ENCODE results near the gene ADCK1. TPM values are rescaled to one million over a fixed set of nuclear protein-coding genes. Genes with fewer than 3 reads are reported as not detected.

The ADCK1 gene
- total RNA-seq, 1 experiment from 2014 or later, result 12.2 TPM

DNA sequence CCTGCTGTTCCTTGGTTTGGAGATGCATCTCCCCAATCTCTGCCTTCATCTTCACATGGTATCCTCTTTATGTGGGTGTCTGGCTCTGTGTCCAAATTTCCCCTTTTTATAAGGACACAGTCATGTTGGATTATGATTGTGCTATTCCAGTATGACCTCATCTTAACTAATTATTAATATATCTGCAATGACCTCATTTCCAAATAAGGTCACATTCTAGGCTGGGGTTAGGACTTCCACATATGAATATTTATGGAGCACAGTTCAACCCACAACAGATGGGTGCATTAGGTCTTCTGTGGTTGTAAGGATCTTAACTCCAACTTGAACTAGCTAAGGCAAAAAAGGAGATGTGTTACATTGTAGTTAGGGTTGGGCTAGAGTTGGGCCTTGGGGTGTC, 69.4 kb downstream of the ADCK1 start:
- H3K79me2 ChIP-seq (ENCODE audit: insufficient read depth, low read length), result no peaks in the 10 kb centered on the region
- H2BK5ac ChIP-seq (ENCODE audit: insufficient read length, low read length), result no peak overlapping the region
- TF ChIP-seq, protein P1, sequence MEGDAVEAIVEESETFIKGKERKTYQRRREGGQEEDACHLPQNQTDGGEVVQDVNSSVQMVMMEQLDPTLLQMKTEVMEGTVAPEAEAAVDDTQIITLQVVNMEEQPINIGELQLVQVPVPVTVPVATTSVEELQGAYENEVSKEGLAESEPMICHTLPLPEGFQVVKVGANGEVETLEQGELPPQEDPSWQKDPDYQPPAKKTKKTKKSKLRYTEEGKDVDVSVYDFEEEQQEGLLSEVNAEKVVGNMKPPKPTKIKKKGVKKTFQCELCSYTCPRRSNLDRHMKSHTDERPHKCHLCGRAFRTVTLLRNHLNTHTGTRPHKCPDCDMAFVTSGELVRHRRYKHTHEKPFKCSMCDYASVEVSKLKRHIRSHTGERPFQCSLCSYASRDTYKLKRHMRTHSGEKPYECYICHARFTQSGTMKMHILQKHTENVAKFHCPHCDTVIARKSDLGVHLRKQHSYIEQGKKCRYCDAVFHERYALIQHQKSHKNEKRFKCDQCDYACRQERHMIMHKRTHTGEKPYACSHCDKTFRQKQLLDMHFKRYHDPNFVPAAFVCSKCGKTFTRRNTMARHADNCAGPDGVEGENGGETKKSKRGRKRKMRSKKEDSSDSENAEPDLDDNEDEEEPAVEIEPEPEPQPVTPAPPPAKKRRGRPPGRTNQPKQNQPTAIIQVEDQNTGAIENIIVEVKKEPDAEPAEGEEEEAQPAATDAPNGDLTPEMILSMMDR (conservative IDR thresholded peaks at IDR 0.05), result no peak
- H2BK12ac ChIP-seq (ENCODE audit: insufficient read length, low read depth, low read length), result no peak overlapping the region
- no peak overlapping the region for H3K4me3 Mint-ChIP-seq
- H3T11ph ChIP-seq (ENCODE audit: low read length), result no peak overlapping the region
- H3K27ac ChIP-seq (ENCODE audit: insufficient read length, low read depth, low read length), result no peak overlapping the region
- no peak overlapping the region for H2BK120ac ChIP-seq (ENCODE audit: low read depth, low read length, poor library complexity, severe bottlenecking)
- H3K14ac ChIP-seq (ENCODE audit: insufficient read depth, low read length), result no peak overlapping the region
- no peak overlapping the region for H3K18ac ChIP-seq (ENCODE audit: insufficient read length, low read depth, low read length)
- H2AK5ac ChIP-seq (ENCODE audit: insufficient read length, low read length), result no peak overlapping the region
- H3K27me3 Mint-ChIP-seq (ENCODE audit: low read depth), result no peaks in the 10 kb centered on the region
- no peak overlapping the region for H3K23ac ChIP-seq (ENCODE audit: insufficient read length, low read depth, low read length)
- no peaks in the 10 kb centered on the region; a peak in 1 of 4 replicates for H3K4me1 Mint-ChIP-seq
- no peaks in the 10 kb centered on the region for H3K23me2 ChIP-seq (ENCODE audit: insufficient read length, low read depth, low read length, poor library complexity, severe bottlenecking)
- H3K79me1 ChIP-seq (ENCODE audit: insufficient read depth, low read depth, low read length, poor library complexity, severe bottlenecking), result no peaks in the 10 kb centered on the region
- no peak overlapping the region for H3K9ac ChIP-seq (ENCODE audit: extremely low read depth, insufficient read length, low read length)
- H3K27me3 ChIP-seq (ENCODE audit: insufficient read depth, low read length), result no peaks in the 10 kb centered on the region
- no peak overlapping the region for H2BK20ac ChIP-seq (ENCODE audit: low read depth, low read length, poor library complexity, severe bottlenecking)
- no peak overlapping the region for H4K91ac ChIP-seq (ENCODE audit: insufficient read length, low read depth, low read length)
- H3K27ac Mint-ChIP-seq, result no peak overlapping the region
- H4K20me1 ChIP-seq (ENCODE audit: control insufficient read depth, insufficient read depth, insufficient read length), result no peaks in the 10 kb centered on the region
- no peak overlapping the region for H4K5ac ChIP-seq (ENCODE audit: insufficient read length, low read depth, low read length)
- no peaks in the 10 kb centered on the region for H3K4me1 ChIP-seq (ENCODE audit: insufficient read depth, low read length)
- no peaks in the 10 kb centered on the region for H3K9me3 ChIP-seq (ENCODE audit: control insufficient read depth, low read depth, low read length)
- peaks cover 0 to 7% (median 0%) of the 10 kb centered on the region in 3 experiments; a peak in 4 of 7 replicates for H3K36me3 Mint-ChIP-seq (ENCODE audit: insufficient read depth in 1 of 3, low read depth in 3 of 3)
- no peak overlapping the region for H3K4me2 ChIP-seq (ENCODE audit: insufficient read depth, insufficient read length, low read length)
- peaks cover 0 to 3% of the 10 kb centered on the region in 2 experiments; a peak in 1 of 5 replicates for H3K9me3 Mint-ChIP-seq
- no peak for DNase-seq
- H3K56ac ChIP-seq (ENCODE audit: insufficient read length, low read depth, low read length), result no peak overlapping the region
- H2BK15ac ChIP-seq (ENCODE audit: low read depth, low read length), result no peak overlapping the region
- no peak overlapping the region for H2AFZ ChIP-seq (ENCODE audit: low read length)
- H4K8ac ChIP-seq (replicated peaks; ENCODE audit: insufficient read length, low read depth, low read length), result no peak overlapping the region
- no peak overlapping the region for H3K4ac ChIP-seq (ENCODE audit: low read depth, low read length)
